Measurements from ENCODE around the gene PRICKLE1.

DNA sequence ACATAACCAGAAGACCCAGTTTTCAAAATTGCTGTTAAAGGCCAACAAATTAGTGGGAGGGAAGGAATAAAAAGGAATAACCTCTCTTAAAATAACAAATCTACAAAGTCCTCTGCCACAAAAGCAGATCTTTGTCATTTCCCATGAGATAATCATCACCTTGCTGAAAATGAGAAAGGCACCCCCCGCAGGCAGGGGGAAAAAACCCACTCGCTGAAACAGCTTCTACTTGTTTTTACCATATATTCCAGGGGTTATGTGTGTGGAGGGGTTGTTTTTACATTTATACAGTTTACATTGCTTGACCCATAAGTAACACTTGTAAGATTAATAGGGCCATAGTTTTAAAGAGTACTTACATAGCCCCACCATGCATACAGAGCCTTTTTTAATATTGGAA, 131.0 kb downstream of the PRICKLE1 start:
- TF ChIP-seq, protein P1, sequence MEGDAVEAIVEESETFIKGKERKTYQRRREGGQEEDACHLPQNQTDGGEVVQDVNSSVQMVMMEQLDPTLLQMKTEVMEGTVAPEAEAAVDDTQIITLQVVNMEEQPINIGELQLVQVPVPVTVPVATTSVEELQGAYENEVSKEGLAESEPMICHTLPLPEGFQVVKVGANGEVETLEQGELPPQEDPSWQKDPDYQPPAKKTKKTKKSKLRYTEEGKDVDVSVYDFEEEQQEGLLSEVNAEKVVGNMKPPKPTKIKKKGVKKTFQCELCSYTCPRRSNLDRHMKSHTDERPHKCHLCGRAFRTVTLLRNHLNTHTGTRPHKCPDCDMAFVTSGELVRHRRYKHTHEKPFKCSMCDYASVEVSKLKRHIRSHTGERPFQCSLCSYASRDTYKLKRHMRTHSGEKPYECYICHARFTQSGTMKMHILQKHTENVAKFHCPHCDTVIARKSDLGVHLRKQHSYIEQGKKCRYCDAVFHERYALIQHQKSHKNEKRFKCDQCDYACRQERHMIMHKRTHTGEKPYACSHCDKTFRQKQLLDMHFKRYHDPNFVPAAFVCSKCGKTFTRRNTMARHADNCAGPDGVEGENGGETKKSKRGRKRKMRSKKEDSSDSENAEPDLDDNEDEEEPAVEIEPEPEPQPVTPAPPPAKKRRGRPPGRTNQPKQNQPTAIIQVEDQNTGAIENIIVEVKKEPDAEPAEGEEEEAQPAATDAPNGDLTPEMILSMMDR (conservative IDR thresholded peaks at IDR 0.05; ENCODE audit: low read depth, low read length): no peak
- TF ChIP-seq MAZ (IDR thresholded peaks at IDR 0.05; ENCODE audit: borderline replicate concordance, low read depth, low read length) (no peak), POLR2A (IDR thresholded peaks at IDR 0.05; ENCODE audit: low read depth, low read length) (no peak), RFX5 (IDR thresholded peaks at IDR 0.05; ENCODE audit: low read depth, low read length) (no peak), BHLHE40 (IDR thresholded peaks at IDR 0.05; ENCODE audit: low read depth, low read length) (no peak), CEBPB (IDR thresholded peaks at IDR 0.05; ENCODE audit: low read depth, low read length) (no peak), MAFK (IDR thresholded peaks at IDR 0.05; ENCODE audit: low read depth, low read length) (no peak), RCOR1 (IDR thresholded peaks at IDR 0.05; ENCODE audit: insufficient replicate concordance, low read length) (no peak), NFE2L2 (IDR thresholded peaks at IDR 0.05; ENCODE audit: low read depth, low read length) (no peak), MXI1 (IDR thresholded peaks at IDR 0.05; ENCODE audit: borderline replicate concordance, low read depth, low read length) (no peak), CHD1 (IDR thresholded peaks at IDR 0.05; ENCODE audit: low read depth, low read length) (no peak), RAD21 (IDR thresholded peaks at IDR 0.05; ENCODE audit: low read length) (no peak)
- TF ChIP-seq, protein P2, sequence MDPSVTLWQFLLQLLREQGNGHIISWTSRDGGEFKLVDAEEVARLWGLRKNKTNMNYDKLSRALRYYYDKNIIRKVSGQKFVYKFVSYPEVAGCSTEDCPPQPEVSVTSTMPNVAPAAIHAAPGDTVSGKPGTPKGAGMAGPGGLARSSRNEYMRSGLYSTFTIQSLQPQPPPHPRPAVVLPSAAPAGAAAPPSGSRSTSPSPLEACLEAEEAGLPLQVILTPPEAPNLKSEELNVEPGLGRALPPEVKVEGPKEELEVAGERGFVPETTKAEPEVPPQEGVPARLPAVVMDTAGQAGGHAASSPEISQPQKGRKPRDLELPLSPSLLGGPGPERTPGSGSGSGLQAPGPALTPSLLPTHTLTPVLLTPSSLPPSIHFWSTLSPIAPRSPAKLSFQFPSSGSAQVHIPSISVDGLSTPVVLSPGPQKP (IDR thresholded peaks at IDR 0.05; ENCODE audit: borderline replicate concordance, low read depth, low read length): no peak
